ENCODE measurements around the gene LAMA5.

LAMA5 gene

GRCh38 chr20:62332989-62333819 lies 33.9 kb downstream of the LAMA5 start:
- no peak for TF ChIP-seq CTCF (IDR thresholded peaks at IDR 0.05; ENCODE audit: borderline replicate concordance, insufficient read depth, low read depth, low read length)
- no peak overlapping the region for H3K4me3 ChIP-seq (ENCODE audit: low read depth, low read length)

- no peak for TF ChIP-seq CTCF (IDR thresholded peaks at IDR 0.05; ENCODE audit: borderline replicate concordance, insufficient read depth, low read depth, low read length)
- H3K4me3 ChIP-seq (ENCODE audit: low read depth, low read length) = no peak overlapping the region
These were observed 34.7 kb downstream of the LAMA5 start for GRCh38 chr20:62332421-62332820.

- H3K4me3 ChIP-seq (ENCODE audit: low read depth, low read length) = no peak overlapping the region
- TF ChIP-seq CTCF (IDR thresholded peaks at IDR 0.05; ENCODE audit: borderline replicate concordance, insufficient read depth, low read depth, low read length) = no peak
These were observed 35.8 kb downstream of the LAMA5 start for GRCh38 chr20:62331347-62331746.

- TF ChIP-seq CTCF (IDR thresholded peaks at IDR 0.05; ENCODE audit: borderline replicate concordance, insufficient read depth, low read depth, low read length) = no peak
- no peak overlapping the region for H3K4me3 ChIP-seq (ENCODE audit: low read depth, low read length)
These were observed 36.4 kb downstream of the LAMA5 start for GRCh38 chr20:62330576-62331317.

- H3K4me3 ChIP-seq (ENCODE audit: low read depth, low read length) = no peak overlapping the region
- TF ChIP-seq CTCF (IDR thresholded peaks at IDR 0.05; ENCODE audit: borderline replicate concordance, insufficient read depth, low read depth, low read length) = no peak
These were observed 37.4 kb downstream of the LAMA5 start for GRCh38 chr20:62329389-62330377.

- H3K4me3 ChIP-seq (ENCODE audit: low read depth, low read length) = no peak overlapping the region
- TF ChIP-seq CTCF (IDR thresholded peaks at IDR 0.05; ENCODE audit: borderline replicate concordance, insufficient read depth, low read depth, low read length) = no peak
These were observed 38.3 kb downstream of the LAMA5 start for GRCh38 chr20:62328684-62329388.
